ENCODE results near the gene NOS1AP.
"Not testable (repeated sequence)": the region's sequence is repeated elsewhere in the genome, so short reads cannot be mapped to it uniquely, and the experiment has no call there.

Gene NOS1AP

GRCh38 chr1:162172311-162173102, 103.0 kb downstream of the NOS1AP start:
- DNase-seq: no peak

GRCh38 chr1:162173607-162174006, 104.1 kb downstream of the NOS1AP start:
- DNase-seq: not testable (repeated sequence)

- not testable (repeated sequence) for DNase-seq
Observed at GRCh38 chr1:162174027-162174426, 104.5 kb downstream of the NOS1AP start.

- no peak for DNase-seq
Observed at GRCh38 chr1:162175379-162176081, 106.0 kb downstream of the NOS1AP start.

GRCh38 chr1:162177126-162177525, 107.6 kb downstream of the NOS1AP start:
- DNase-seq: no peak

- DNase-seq: no peak
Observed at GRCh38 chr1:162178432-162178831, 108.9 kb downstream of the NOS1AP start.

- DNase-seq: no peak
Observed at GRCh38 chr1:162179121-162179520, 109.6 kb downstream of the NOS1AP start.

- DNase-seq: no peak
Observed at GRCh38 chr1:162180813-162181212, 111.3 kb downstream of the NOS1AP start.

GRCh38 chr1:162182090-162182489, 112.6 kb downstream of the NOS1AP start:
- no peak for DNase-seq

GRCh38 chr1:162185314-162186025, 116.0 kb downstream of the NOS1AP start:
- no peak for DNase-seq

GRCh38 chr1:162186026-162186374, 116.5 kb downstream of the NOS1AP start:
- DNase-seq: no peak

- DNase-seq: no peak
Observed at GRCh38 chr1:162186406-162186805, 116.9 kb downstream of the NOS1AP start.

- no peak for DNase-seq
Observed at GRCh38 chr1:162187687-162188276, 118.3 kb downstream of the NOS1AP start.

GRCh38 chr1:162189345-162189744, 119.9 kb downstream of the NOS1AP start:
- DNase-seq: no peak

- DNase-seq: no peak
Observed at GRCh38 chr1:162191396-162192305, 122.2 kb downstream of the NOS1AP start.

GRCh38 chr1:162192306-162192678, 122.8 kb downstream of the NOS1AP start:
- no peak for DNase-seq

GRCh38 chr1:162192763-162193162, 123.3 kb downstream of the NOS1AP start:
- DNase-seq: no peak

- no peak for DNase-seq
Observed at GRCh38 chr1:162193221-162193620, 123.7 kb downstream of the NOS1AP start.

GRCh38 chr1:162193815-162194214, 124.3 kb downstream of the NOS1AP start:
- no peak for DNase-seq

GRCh38 chr1:162195567-162195966, 126.1 kb downstream of the NOS1AP start:
- no peak for DNase-seq

GRCh38 chr1:162196387-162196786, 126.9 kb downstream of the NOS1AP start:
- DNase-seq: no peak

GRCh38 chr1:162197041-162197531, 127.6 kb downstream of the NOS1AP start:
- no peak for DNase-seq

Data from stimulated activated CD8-positive, alpha-beta memory T cell treated with anti-CD3 and anti-CD28 coated beads, Interleukin-4, amount 100 ng/mL, for 48 hours (primary cell).